ENCODE data around the gene MTCL3.

MTCL3 gene

DNA sequence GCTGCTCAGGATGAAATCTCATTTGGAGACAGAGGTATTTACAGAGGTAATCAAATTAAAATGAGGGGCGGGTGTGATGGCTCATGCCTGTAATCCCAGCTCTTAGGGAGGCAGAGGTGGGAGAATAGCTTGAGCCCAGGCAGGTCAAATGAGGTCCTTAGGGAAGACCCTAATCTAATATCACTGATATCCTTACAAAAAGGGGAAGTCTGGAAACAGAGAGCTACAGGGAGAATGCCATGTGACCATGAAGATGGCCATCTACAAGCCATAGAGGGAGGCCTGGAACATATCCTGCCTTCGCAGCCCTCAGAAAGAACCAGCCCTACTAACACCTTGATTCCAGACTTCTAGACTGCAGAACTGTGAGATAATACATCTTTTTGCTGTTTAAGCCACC is 8.3 kb downstream of the MTCL3 start:
- Histone ChIP-seq H3K9ac (replicated peaks; ENCODE audit: extremely low read depth, insufficient read depth, low read length) (no peak overlapping the region), H3K36me3 (ENCODE audit: control insufficient read depth in 2 of 2, extremely low read depth in 1 of 2, insufficient read depth in 2 of 2, low read length in 2 of 2) (no peaks in the 10 kb centered on the region), H2AFZ (ENCODE audit: low read depth, low read length) (no peak overlapping the region), H3K4me3 (replicated peaks in 1 of 3; ENCODE audit: insufficient read depth in 1 of 3, low read depth in 1 of 3, low read length in 3 of 3) (no peak overlapping the region), H3K79me2 (ENCODE audit: control insufficient read depth, insufficient read depth, low read length) (no peaks in the 10 kb centered on the region), H3K27ac (ENCODE audit: insufficient read depth, low read depth, low read length) (no peak overlapping the region), H3K27me3 (ENCODE audit: control insufficient read depth in 2 of 2, insufficient read depth in 2 of 2, low read length in 2 of 2) (peaks cover 18 to 49% of the 10 kb centered on the region in 2 experiments), H3K9me3 (replicated peaks; ENCODE audit: control insufficient read depth, insufficient read depth, low read length) (no peaks in the 10 kb centered on the region), H4K20me1 (replicated peaks; ENCODE audit: control insufficient read depth, extremely low read depth, insufficient read depth, low read length) (no peaks in the 10 kb centered on the region), H3K9me1 (replicated peaks; ENCODE audit: control insufficient read depth, extremely low read depth, insufficient read depth, low read length) (no peaks in the 10 kb centered on the region), H3K4me1 (ENCODE audit: control insufficient read depth, extremely low read depth, insufficient read depth, low read length) (peaks cover 5% of the 10 kb centered on the region), H3K4me2 (ENCODE audit: insufficient read depth, low read length) (no peak overlapping the region)
- ChIA-PET CTCF (interaction anchor here (0.6 to 4.0 kb wide), 3 partner anchors 28 to 192 kb away, joined by 3 to 14 read pairs (median 3); no protein-coding TSS in a partner anchor), POLR2A (interaction anchor here (0.6 kb wide), 1 partner anchor 71 kb away, joined by 6 read pairs; no protein-coding TSS in a partner anchor)
- no peak for TF ChIP-seq EZH2 (IDR thresholded peaks at IDR 0.05; ENCODE audit: borderline replicate concordance, low read depth, low read length, severe bottlenecking)
- no peak for TF ChIP-seq POLR2A (IDR thresholded peaks at IDR 0.05; ENCODE audit: low read depth, low read length)
- TF ChIP-seq, protein P1, sequence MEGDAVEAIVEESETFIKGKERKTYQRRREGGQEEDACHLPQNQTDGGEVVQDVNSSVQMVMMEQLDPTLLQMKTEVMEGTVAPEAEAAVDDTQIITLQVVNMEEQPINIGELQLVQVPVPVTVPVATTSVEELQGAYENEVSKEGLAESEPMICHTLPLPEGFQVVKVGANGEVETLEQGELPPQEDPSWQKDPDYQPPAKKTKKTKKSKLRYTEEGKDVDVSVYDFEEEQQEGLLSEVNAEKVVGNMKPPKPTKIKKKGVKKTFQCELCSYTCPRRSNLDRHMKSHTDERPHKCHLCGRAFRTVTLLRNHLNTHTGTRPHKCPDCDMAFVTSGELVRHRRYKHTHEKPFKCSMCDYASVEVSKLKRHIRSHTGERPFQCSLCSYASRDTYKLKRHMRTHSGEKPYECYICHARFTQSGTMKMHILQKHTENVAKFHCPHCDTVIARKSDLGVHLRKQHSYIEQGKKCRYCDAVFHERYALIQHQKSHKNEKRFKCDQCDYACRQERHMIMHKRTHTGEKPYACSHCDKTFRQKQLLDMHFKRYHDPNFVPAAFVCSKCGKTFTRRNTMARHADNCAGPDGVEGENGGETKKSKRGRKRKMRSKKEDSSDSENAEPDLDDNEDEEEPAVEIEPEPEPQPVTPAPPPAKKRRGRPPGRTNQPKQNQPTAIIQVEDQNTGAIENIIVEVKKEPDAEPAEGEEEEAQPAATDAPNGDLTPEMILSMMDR (IDR thresholded peaks at IDR 0.05; ENCODE audit: extremely low read depth in 1 of 2, insufficient read depth in 1 of 2, low read depth in 1 of 2, low read length in 2 of 2) = no peak
- no peak for TF ChIP-seq MYC (IDR thresholded peaks at IDR 0.05; ENCODE audit: low read depth, low read length)
- no peak for TF ChIP-seq FOS (IDR thresholded peaks at IDR 0.05; ENCODE audit: borderline replicate concordance, insufficient read depth, low read length)
- TF ChIP-seq, protein P2, sequence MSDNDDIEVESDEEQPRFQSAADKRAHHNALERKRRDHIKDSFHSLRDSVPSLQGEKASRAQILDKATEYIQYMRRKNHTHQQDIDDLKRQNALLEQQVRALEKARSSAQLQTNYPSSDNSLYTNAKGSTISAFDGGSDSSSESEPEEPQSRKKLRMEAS (IDR thresholded peaks at IDR 0.05; ENCODE audit: insufficient read depth, insufficient read length) = no peak
- TF ChIP-seq POLR2AphosphoS5 (IDR thresholded peaks at IDR 0.05; ENCODE audit: insufficient read depth, low read depth, low read length) = no peak
- TF ChIP-seq GATA2 (IDR thresholded peaks at IDR 0.05; ENCODE audit: insufficient read depth, insufficient read length, low read depth, low read length) = no peak
- no peak for TF ChIP-seq JUN (IDR thresholded peaks at IDR 0.05; ENCODE audit: borderline replicate concordance, insufficient read depth, insufficient read length, low read depth)
- DNase-seq (ENCODE audit: low read depth, low spot score) = no peak
- no TSS peak for BruUV-seq (replicated peaks)
- intact Hi-C loops (cut with micrococcal nuclease) = no loop called here
- no peak for FAIRE-seq
- dilution Hi-C loops (cut with MboI; ENCODE audit: extremely low pct_ligation_motif_present, low sequenced_read_pairs) = no loop called here
